Fibroblast of lung (primary cell): ENCODE measurements around the gene RACK1.

Experiments used
- EZH2 ChIP-seq: IDR thresholded peaks from 2 replicates; pipeline ENCODE4 v1.5.1; 2012; ENCODE audit warnings: low read length, control low read depth, mild to moderate bottlenecking; ENCODE audit errors: missing control alignments
- TF ChIP-seq, protein P1 (sequence below), 2 donors: IDR thresholded peaks in 1 of 2; conservative IDR thresholded peaks in 1 of 2; 1 replicate in 1 of 2; 2 replicates in 1 of 2; pipeline ENCODE4 v1.5.1; 2011 to 2012; ENCODE audit warnings: low read length in 2 of 2, control low read depth in 1 of 2, inconsistent platforms in 1 of 2, low read depth in 1 of 2, mild to moderate bottlenecking in 1 of 2

DNA sequence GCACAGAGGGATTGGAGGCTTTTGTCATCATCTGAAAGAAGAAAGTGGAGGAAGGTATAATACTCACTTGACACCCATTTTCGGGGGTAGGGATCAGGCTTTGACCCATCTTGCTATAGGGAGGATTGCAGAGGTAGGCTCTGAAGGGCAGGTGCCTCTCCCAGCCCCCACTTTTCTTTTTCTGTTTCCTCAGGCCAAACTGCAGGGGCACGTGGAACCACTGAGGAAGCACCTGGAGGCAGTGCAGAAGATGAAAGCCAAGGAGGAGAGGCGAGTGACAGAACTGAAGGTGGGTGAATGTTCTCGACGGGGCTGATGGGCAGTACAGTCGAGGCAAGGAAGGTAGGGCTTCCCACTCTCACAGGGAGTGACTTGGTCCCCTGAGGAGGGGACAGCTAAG is 13.2 kb downstream of the RACK1 start:
- TF ChIP-seq, protein P1, sequence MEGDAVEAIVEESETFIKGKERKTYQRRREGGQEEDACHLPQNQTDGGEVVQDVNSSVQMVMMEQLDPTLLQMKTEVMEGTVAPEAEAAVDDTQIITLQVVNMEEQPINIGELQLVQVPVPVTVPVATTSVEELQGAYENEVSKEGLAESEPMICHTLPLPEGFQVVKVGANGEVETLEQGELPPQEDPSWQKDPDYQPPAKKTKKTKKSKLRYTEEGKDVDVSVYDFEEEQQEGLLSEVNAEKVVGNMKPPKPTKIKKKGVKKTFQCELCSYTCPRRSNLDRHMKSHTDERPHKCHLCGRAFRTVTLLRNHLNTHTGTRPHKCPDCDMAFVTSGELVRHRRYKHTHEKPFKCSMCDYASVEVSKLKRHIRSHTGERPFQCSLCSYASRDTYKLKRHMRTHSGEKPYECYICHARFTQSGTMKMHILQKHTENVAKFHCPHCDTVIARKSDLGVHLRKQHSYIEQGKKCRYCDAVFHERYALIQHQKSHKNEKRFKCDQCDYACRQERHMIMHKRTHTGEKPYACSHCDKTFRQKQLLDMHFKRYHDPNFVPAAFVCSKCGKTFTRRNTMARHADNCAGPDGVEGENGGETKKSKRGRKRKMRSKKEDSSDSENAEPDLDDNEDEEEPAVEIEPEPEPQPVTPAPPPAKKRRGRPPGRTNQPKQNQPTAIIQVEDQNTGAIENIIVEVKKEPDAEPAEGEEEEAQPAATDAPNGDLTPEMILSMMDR (conservative IDR thresholded peaks at IDR 0.05 in 1 of 2, IDR thresholded peaks at IDR 0.05 in 1 of 2; ENCODE audit: low read depth in 1 of 2, low read length in 2 of 2) = no peak
- TF ChIP-seq EZH2 = no peak
